ENCODE measurements around the gene TMC7. TPM values are rescaled to one million over a fixed set of nuclear protein-coding genes. Genes with fewer than 3 reads are reported as not detected.
A peak's percentile ranks its signal among the peaks of the same experiment; 100 is the strongest.

Gene TMC7
- total and polyA plus RNA-seq, 2 of the 13 experiments (the other 11 are each of a cell fraction or from before 2014, with no cell fraction given) = 1.2 to 5.1 TPM

- TF ChIP-seq HNRNPK (IDR thresholded peaks at IDR 0.05; ENCODE audit: low read depth, low read length, poor library complexity, severe bottlenecking) (no peak), ZNF780A (CRISPR knock-in tag; IDR thresholded peaks at IDR 0.05) (no peak), SKIL (CRISPR knock-in tag; IDR thresholded peaks at IDR 0.05; ENCODE audit: borderline replicate concordance) (no peak), ZNF331 (CRISPR knock-in tag; IDR thresholded peaks at IDR 0.05) (no peak), ZNF280D (CRISPR knock-in tag; IDR thresholded peaks at IDR 0.05) (0 out of 2 replicates have a peak, but pooled peaks have one; percentile 14), PAXIP1 (CRISPR knock-in tag; conservative IDR thresholded peaks at IDR 0.05) (peak; percentile 81), ZSCAN22 (CRISPR knock-in tag; IDR thresholded peaks at IDR 0.05) (0 out of 2 replicates have a peak, but pooled peaks have one; percentile 26), NR2F2 (IDR thresholded peaks at IDR 0.05; ENCODE audit: borderline replicate concordance, low read depth) (peak; percentile 78), SMAD3 (CRISPR knock-in tag; IDR thresholded peaks at IDR 0.05) (no peak), ZNF20 (CRISPR knock-in tag; IDR thresholded peaks at IDR 0.05) (no peak), ZNF44 (CRISPR knock-in tag; IDR thresholded peaks at IDR 0.05) (0 out of 2 replicates have a peak, but pooled peaks have one; percentile 66), HOXA3 (CRISPR knock-in tag; IDR thresholded peaks at IDR 0.05) (no peak), NR2F6 (IDR thresholded peaks at IDR 0.05) (peak; percentile 85), NR2F6 (CRISPR knock-in tag; IDR thresholded peaks at IDR 0.05) (peak; percentile 32), SMC3 (IDR thresholded peaks at IDR 0.05; ENCODE audit: low read length) (no peak), ZSCAN29 (CRISPR knock-in tag; conservative IDR thresholded peaks at IDR 0.05) (peak; percentile 50; the same call in 1 of the 2 replicates), TCF7 (IDR thresholded peaks at IDR 0.05; ENCODE audit: low read depth) (no peak), MAX (IDR thresholded peaks at IDR 0.05) (peak; percentile 30; the same call in 1 of the 2 replicates), TEAD3 (CRISPR knock-in tag; optimal IDR thresholded peaks at IDR 0.05; ENCODE audit: borderline replicate concordance) (peak; percentile 42), ERF (CRISPR knock-in tag; IDR thresholded peaks at IDR 0.05) (peak; percentile 46; the same call in 1 of the 2 replicates), ZNF605 (CRISPR knock-in tag; IDR thresholded peaks at IDR 0.05) (no peak), TOPORS (CRISPR knock-in tag; IDR thresholded peaks at IDR 0.05) (no peak), ELF3 (CRISPR knock-in tag; IDR thresholded peaks at IDR 0.05) (no peak)
Measured at GRCh38 chr16:19110537-19111360, 127.0 kb downstream of the TMC7 start (continued).
